Measurements from ENCODE around the gene PFN3.

The PFN3 gene

DNA sequence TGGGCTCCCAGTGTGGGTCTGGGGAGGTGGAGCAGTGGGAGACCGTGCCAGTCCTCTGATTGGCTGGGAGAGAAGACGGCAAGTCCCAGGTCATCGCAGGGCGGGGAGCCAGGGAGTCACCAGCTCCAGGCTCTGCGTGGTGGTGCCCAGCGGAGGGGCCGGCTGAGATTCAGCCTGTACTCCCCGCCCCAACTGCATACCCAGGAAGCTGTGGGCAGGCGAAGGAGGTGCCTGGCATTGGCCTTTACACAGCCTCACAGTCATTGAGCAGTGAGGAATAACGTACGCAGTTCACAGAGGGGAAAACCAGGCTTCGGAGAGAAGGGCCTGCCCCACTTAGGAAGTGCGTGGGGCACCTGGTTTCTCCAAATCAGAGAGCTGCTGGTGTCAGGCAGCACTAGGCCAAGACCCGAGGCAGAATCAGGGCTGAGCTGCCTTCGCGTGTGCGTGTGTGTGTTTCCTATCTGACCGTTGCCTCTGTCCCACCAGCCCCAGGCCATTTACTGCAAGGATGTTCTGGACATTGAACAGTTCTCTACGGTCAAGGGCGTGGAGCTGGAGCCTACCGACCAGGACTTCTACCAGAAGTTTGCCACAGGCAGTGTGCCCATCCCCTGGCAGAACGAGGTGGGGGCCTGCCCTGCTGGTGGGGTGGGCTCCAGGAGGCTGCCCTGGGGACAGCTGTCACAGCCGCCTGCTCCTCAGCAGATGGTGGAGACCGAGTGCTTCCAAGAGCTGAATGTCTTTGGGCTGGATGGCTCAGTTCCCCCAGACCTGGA is 39.9 kb upstream of the PFN3 start:
- H4K20me1 ChIP-seq: peaks cover 0 to 99% (median 71%) of the 10 kb centered on the region in 11 experiments; a peak in 19 of 22 replicates
- H3K36me3 ChIP-seq: peaks cover 77 to 88% (median 85%) of the 10 kb centered on the region in 11 experiments
- no peaks in the 10 kb centered on the region for H3K27me3 ChIP-seq
- no peak for TF ChIP-seq Cebpa-rat (IDR thresholded peaks at IDR 0.05)
- peaks cover 15 to 45% (median 41%) of the 10 kb centered on the region in 10 experiments for H3K4me1 ChIP-seq
- no peaks in the 10 kb centered on the region for H3K9me3 ChIP-seq (replicated peaks in 1 of 11)
- no peak overlapping the region for H3K4me3 ChIP-seq
- peak overlapping the region in 1 of 11 experiments; percentile 3; a peak in 2 of 22 replicates for H3K27ac ChIP-seq
- no peak overlapping the region; a peak in 1 of 22 replicates for H3K4me2 ChIP-seq
- peak overlapping the region in 7 of 11 experiments; percentile 0 to 56 (median 28); a peak in 7 of 22 replicates for H3K9ac ChIP-seq

DNA sequence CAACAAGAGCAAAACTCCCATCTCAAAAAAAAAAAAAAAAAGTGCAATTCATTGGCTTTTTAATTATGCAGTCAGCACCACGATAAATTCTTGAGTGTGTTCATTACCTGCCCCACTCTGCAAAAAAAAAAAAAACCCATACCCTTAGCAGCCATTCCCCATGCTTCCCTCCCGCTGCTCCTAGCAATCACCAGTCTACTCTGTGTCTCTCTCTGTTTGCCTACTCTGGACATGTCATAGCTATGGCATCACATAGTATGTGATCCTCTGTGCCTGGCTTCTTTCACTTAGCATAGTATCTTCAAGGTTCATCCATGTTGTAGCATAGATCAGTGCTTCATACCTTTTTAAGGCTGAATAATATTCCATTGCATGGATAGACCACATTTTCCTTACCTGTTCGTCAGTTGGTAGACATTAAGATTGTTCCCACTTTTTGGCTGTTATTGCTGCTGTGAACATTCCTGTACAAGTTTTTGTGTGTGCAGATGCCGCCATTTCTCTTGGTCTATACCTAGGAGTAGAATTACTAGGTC is 39.1 kb upstream of the PFN3 start:
- H3K36me3 ChIP-seq: peaks cover 85 to 96% (median 93%) of the 10 kb centered on the region in 11 experiments
- peaks cover 8 to 45% (median 37%) of the 10 kb centered on the region in 10 experiments for H3K4me1 ChIP-seq
- H3K27ac ChIP-seq: no peak overlapping the region
- no peak overlapping the region for H3K4me3 ChIP-seq
- peaks cover 0 to 99% (median 65%) of the 10 kb centered on the region in 11 experiments; a peak in 19 of 22 replicates for H4K20me1 ChIP-seq
- no peak overlapping the region for H3K4me2 ChIP-seq
- TF ChIP-seq Cebpa-rat (IDR thresholded peaks at IDR 0.05): no peak
- peak overlapping the region in 1 of 11 experiments; percentile 23; a peak in 1 of 22 replicates for H3K9ac ChIP-seq
- no peaks in the 10 kb centered on the region for H3K9me3 ChIP-seq (replicated peaks in 1 of 11)
- H3K27me3 ChIP-seq: no peaks in the 10 kb centered on the region

DNA sequence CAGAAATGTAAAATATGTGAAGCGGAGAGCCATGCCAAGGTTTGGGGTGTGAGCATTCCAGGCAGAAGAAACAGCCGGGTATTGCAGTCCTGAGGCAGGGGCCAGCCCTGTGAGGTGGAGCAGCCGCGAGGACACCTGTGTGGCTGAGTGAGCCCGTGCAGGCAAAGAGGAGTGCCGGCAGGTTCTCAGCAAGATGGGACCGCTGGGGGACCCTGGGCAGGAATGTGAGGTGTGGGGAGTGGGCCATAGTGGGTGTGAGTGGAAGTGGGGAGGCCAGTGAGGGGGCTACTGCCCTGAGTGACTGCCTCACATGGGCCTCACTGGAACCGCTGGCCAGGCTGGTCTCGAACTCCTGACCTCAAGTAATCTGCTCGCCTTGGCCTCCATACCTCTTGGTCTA is 38.0 kb upstream of the PFN3 start:
- Histone ChIP-seq H3K4me3 (no peak overlapping the region), H3K27me3 (no peaks in the 10 kb centered on the region), H4K20me1 (peaks cover 0 to 99% (median 62%) of the 10 kb centered on the region in 11 experiments; a peak in 18 of 22 replicates), H3K27ac (no peak overlapping the region; a peak in 1 of 22 replicates), H3K4me1 (peaks cover 12 to 45% (median 37%) of the 10 kb centered on the region in 10 experiments), H3K9ac (no peak overlapping the region; a peak in 1 of 22 replicates), H3K36me3 (peaks cover 96 to 100% (median 100%) of the 10 kb centered on the region in 11 experiments), H3K9me3 (replicated peaks in 1 of 11) (no peaks in the 10 kb centered on the region), H3K4me2 (no peak overlapping the region)
- TF ChIP-seq Cebpa-rat (IDR thresholded peaks at IDR 0.05): no peak

DNA sequence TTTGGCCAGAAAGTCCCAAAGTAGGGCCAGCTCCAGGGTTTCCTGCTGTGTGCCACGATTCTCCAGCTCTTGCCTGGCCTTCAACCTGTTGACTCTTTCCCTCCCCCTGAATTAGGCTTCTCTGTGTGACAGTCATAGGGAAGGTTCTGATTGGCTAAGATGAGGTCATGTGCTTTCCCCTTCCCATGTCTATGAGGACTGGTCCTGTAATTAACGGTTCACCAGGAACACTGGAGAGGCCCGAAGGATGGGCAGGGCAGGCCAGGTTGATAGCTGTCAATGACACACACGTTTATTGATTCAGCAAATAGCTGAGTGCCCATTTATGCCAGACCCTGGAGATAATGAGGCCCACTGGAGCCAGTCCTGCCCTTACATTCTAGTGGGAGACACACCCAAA is 37.2 kb upstream of the PFN3 start:
- Histone ChIP-seq H3K4me2 (no peak overlapping the region), H3K4me3 (no peak overlapping the region), H3K27ac (no peak overlapping the region), H3K27me3 (no peaks in the 10 kb centered on the region), H3K36me3 (peaks cover 96 to 100% (median 100%) of the 10 kb centered on the region in 11 experiments), H3K9me3 (replicated peaks in 1 of 11) (no peaks in the 10 kb centered on the region), H3K9ac (no peak overlapping the region), H3K4me1 (peaks cover 21 to 46% (median 39%) of the 10 kb centered on the region in 10 experiments), H4K20me1 (peaks cover 0 to 99% (median 55%) of the 10 kb centered on the region in 11 experiments; a peak in 18 of 22 replicates)
- TF ChIP-seq Cebpa-rat (IDR thresholded peaks at IDR 0.05): no peak

DNA sequence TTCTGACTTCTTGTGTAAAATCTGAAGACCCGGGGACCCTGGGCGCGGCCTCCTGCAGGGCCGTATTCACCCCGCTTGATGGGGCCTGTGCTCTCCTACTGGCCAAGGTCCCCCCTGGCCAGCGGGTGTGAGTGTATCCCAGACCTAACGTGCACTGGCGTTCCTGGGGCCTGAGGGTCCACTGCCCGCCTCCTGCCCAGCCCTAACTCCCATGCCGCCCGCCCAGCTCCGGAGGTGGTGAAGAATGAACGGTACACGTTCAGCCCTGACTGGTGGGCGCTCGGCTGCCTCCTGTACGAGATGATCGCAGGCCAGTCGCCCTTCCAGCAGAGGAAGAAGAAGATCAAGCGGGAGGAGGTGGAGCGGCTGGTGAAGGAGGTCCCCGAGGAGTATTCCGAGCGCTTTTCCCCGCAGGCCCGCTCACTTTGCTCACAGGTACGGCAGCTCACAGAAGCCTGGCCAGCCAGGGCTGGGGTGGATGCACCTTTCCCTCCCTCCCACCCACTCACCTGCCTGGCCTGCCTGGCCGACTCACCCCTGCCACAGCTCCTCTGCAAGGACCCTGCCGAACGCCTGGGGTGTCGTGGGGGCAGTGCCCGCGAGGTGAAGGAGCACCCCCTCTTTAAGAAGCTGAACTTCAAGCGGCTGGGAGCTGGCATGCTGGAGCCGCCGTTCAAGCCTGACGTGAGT is 35.5 kb upstream of the PFN3 start:
- no peak for TF ChIP-seq Cebpa-rat (IDR thresholded peaks at IDR 0.05)

DNA sequence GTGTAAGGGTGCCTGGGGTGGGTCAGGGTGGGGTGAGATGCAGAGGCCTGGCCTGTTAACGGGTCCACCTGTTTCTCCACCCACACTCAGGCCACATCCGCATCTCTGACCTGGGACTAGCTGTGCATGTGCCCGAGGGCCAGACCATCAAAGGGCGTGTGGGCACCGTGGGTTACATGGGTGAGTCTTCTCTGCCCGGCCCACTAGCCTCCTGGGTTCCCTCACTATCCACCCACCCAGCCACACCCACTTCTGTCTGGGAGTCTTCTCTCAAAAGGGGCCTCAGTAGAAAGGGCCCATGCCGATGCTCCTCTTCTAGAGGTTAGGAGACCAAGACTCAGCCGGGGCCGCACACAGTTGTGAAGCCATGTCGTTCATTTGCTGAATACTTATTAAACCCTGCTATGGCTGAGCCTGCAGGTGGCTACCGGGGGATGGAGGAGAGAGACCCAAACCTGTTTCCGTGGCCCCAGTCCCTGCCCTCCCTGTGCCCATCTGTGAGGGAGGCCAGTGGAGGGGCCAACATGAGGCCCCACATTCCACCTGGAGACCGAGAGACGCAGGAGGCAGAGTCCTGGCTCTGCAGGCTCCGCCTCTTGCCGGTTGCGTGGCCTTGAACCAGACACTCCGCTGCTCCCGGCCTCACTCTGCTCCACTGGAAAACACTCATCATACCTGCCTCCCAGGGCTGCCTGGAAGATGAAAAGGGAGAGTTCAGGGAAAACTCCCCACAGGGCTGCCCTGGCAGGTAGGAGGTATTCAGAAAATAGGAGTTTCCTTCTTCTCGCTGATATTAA is 34.7 kb upstream of the PFN3 start:
- no peaks in the 10 kb centered on the region for H3K27me3 ChIP-seq
- peak overlapping the region in 3 of 11 experiments; percentile 24 to 99 (median 99); a peak in 9 of 22 replicates for H3K9ac ChIP-seq
- peaks cover 76 to 100% (median 89%) of the 10 kb centered on the region in 11 experiments for H3K36me3 ChIP-seq
- peak overlapping the region in 3 of 11 experiments; percentile 4 to 99 (median 99); a peak in 2 of 22 replicates for H3K27ac ChIP-seq
- H3K4me1 ChIP-seq: peaks cover 46 to 69% (median 52%) of the 10 kb centered on the region in 10 experiments
- no peak for TF ChIP-seq Cebpa-rat (IDR thresholded peaks at IDR 0.05)
- no peak overlapping the region for H3K4me3 ChIP-seq
- H3K4me2 ChIP-seq: peak overlapping the region in 2 of 11 experiments; percentile 98 to 99; a peak in 2 of 22 replicates
- H4K20me1 ChIP-seq: peaks cover 0 to 80% (median 35%) of the 10 kb centered on the region in 11 experiments; a peak in 17 of 22 replicates
- no peaks in the 10 kb centered on the region for H3K9me3 ChIP-seq (replicated peaks in 1 of 11)

More for the DNA sequence above, 35.5 kb upstream of the PFN3 start:
- H3K36me3 ChIP-seq: peaks cover 84 to 100% (median 90%) of the 10 kb centered on the region in 11 experiments
- H3K4me3 ChIP-seq: no peak overlapping the region
- H3K27me3 ChIP-seq: no peaks in the 10 kb centered on the region
- H3K4me1 ChIP-seq: peaks cover 37 to 62% (median 52%) of the 10 kb centered on the region in 10 experiments
- no peaks in the 10 kb centered on the region for H3K9me3 ChIP-seq (replicated peaks in 1 of 11)
- no peak overlapping the region for H3K4me2 ChIP-seq
- H3K9ac ChIP-seq: peak overlapping the region in 3 of 11 experiments; percentile 28 to 99 (median 29); a peak in 2 of 22 replicates
- peaks cover 0 to 88% (median 44%) of the 10 kb centered on the region in 11 experiments; a peak in 17 of 22 replicates for H4K20me1 ChIP-seq
- peak overlapping the region in 1 of 11 experiments; percentile 4; a peak in 1 of 22 replicates for H3K27ac ChIP-seq

DNA sequence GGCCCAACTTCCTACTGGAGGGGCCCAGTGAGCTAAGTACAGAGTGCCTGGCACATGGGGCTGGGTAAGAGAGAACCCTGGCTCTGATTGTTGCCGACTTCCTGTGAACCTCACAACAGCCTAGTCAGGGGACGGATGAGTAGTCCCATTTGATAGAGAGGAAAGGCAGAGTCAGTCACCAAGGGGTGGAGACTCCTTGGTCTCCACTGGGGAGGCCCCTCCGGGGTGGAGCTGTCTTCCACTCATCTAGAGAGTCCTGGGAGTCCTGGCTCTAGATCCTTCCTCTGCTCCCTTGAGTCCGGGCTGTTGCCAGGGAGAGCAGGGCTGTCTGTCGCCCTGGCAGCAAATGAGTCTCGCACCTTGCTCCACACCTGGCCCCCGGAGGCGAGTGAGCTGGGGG is 34.0 kb upstream of the PFN3 start:
- peaks cover 70 to 97% (median 83%) of the 10 kb centered on the region in 11 experiments for H3K36me3 ChIP-seq

More for the DNA sequence above, 34.0 kb upstream of the PFN3 start:
- peak overlapping the region; percentile 34 to 99 (median 58); a peak in 18 of 22 replicates for H3K9ac ChIP-seq
- H3K27ac ChIP-seq: peak overlapping the region in 10 of 11 experiments; percentile 53 to 99 (median 64); a peak in 20 of 22 replicates
- H4K20me1 ChIP-seq: peaks cover 0 to 73% (median 28%) of the 10 kb centered on the region in 11 experiments; a peak in 17 of 22 replicates
- no peak for TF ChIP-seq Cebpa-rat (IDR thresholded peaks at IDR 0.05)
- H3K9me3 ChIP-seq (replicated peaks in 1 of 11): no peaks in the 10 kb centered on the region
- peak overlapping the region; percentile 69 to 99 (median 97) for H3K4me2 ChIP-seq
- no peaks in the 10 kb centered on the region for H3K27me3 ChIP-seq
- H3K4me1 ChIP-seq: peaks cover 52 to 69% (median 55%) of the 10 kb centered on the region in 10 experiments
- no peak overlapping the region for H3K4me3 ChIP-seq
